C4-2B (cell line): ENCODE data around the gene NT5C3B.
"Not testable (repeated sequence)": the region's sequence is repeated elsewhere in the genome, so short reads cannot be mapped to it uniquely, and the experiment has no call there.

ENCODE experiments used
- ZFX ChIP-seq: fragments of 450-650 bp; IDR thresholded peaks from 2 replicates; pipeline ENCODE4 v1.6.1; 2017
- TF ChIP-seq, protein P1 (sequence below): fragments of 450-650 bp; conservative IDR thresholded peaks from 2 replicates; pipeline ENCODE4 v1.5.1; 2017; ENCODE audit warnings: mild to moderate bottlenecking

GRCh38 chr17:41839448-41839847 lies 3.4 kb upstream of the NT5C3B start:
- TF ChIP-seq, protein P1, sequence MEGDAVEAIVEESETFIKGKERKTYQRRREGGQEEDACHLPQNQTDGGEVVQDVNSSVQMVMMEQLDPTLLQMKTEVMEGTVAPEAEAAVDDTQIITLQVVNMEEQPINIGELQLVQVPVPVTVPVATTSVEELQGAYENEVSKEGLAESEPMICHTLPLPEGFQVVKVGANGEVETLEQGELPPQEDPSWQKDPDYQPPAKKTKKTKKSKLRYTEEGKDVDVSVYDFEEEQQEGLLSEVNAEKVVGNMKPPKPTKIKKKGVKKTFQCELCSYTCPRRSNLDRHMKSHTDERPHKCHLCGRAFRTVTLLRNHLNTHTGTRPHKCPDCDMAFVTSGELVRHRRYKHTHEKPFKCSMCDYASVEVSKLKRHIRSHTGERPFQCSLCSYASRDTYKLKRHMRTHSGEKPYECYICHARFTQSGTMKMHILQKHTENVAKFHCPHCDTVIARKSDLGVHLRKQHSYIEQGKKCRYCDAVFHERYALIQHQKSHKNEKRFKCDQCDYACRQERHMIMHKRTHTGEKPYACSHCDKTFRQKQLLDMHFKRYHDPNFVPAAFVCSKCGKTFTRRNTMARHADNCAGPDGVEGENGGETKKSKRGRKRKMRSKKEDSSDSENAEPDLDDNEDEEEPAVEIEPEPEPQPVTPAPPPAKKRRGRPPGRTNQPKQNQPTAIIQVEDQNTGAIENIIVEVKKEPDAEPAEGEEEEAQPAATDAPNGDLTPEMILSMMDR, result not testable (repeated sequence)
- TF ChIP-seq ZFX, result not testable (repeated sequence)
